GM21737 (cell line): ENCODE measurements around the gene EGFL7.

Experiments used
- ATAC-seq: cut with Tn5 transposase; IDR thresholded peaks from one replicate; pipeline ENCODE4 v1.9.1; 2021; ENCODE audit warnings: mild to moderate bottlenecking, moderate library complexity; ENCODE audit not compliant: unreplicated experiment

Gene EGFL7

GRCh38 chr9:136713550-136713949 is 50.8 kb downstream of the EGFL7 start:
- no peak for ATAC-seq

- ATAC-seq, result no peak
Observed at GRCh38 chr9:136714096-136714892, 51.6 kb downstream of the EGFL7 start.

GRCh38 chr9:136714893-136715274 is 52.2 kb downstream of the EGFL7 start:
- ATAC-seq, result no peak

GRCh38 chr9:136717399-136717798 is 54.7 kb downstream of the EGFL7 start:
- no peak for ATAC-seq

GRCh38 chr9:136718345-136719194 is 55.9 kb downstream of the EGFL7 start:
- ATAC-seq, result no peak

GRCh38 chr9:136719195-136719880 is 56.6 kb downstream of the EGFL7 start:
- no peak for ATAC-seq

- no peak for ATAC-seq
Observed at GRCh38 chr9:136720251-136720897, 57.7 kb downstream of the EGFL7 start.

- no peak for ATAC-seq
Observed at GRCh38 chr9:136720898-136721338, 58.2 kb downstream of the EGFL7 start.

GRCh38 chr9:136721339-136722092 is 58.8 kb downstream of the EGFL7 start:
- ATAC-seq, result no peak
